ENCODE results near the gene SLIT3.

GRCh38 chr5:168951769-168952168 is 349.2 kb downstream of the SLIT3 start:
- TF ChIP-seq, protein P1, sequence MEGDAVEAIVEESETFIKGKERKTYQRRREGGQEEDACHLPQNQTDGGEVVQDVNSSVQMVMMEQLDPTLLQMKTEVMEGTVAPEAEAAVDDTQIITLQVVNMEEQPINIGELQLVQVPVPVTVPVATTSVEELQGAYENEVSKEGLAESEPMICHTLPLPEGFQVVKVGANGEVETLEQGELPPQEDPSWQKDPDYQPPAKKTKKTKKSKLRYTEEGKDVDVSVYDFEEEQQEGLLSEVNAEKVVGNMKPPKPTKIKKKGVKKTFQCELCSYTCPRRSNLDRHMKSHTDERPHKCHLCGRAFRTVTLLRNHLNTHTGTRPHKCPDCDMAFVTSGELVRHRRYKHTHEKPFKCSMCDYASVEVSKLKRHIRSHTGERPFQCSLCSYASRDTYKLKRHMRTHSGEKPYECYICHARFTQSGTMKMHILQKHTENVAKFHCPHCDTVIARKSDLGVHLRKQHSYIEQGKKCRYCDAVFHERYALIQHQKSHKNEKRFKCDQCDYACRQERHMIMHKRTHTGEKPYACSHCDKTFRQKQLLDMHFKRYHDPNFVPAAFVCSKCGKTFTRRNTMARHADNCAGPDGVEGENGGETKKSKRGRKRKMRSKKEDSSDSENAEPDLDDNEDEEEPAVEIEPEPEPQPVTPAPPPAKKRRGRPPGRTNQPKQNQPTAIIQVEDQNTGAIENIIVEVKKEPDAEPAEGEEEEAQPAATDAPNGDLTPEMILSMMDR (IDR thresholded peaks at IDR 0.05) = no peak
- no peak for TF ChIP-seq EZH2 (IDR thresholded peaks at IDR 0.05)
